Esophagus squamous epithelium (tissue), 4 donors: ENCODE measurements around the gene POU2F1.

Source experiments
- POLR2A ChIP-seq, 4 donors: fragments of 450-650 bp; IDR thresholded peaks; one replicate each; pipeline ENCODE4 v1.6.1; 2017; ENCODE audit warnings: antibody characterized with exemption in 4 of 4, mild to moderate bottlenecking in 4 of 4, moderate library complexity in 3 of 4
- TF ChIP-seq, protein P1 (sequence below), 6 experiments: fragments of 450-650 bp in 4 of 6; fragments of 200-600 bp in 2 of 6; sonication (generic) in 2 of 6; IDR thresholded peaks; one replicate each; pipeline ENCODE4 v1.5.1; 2016 to 2019; ENCODE audit warnings: antibody characterized with exemption in 6 of 6, mild to moderate bottlenecking in 4 of 6, moderate library complexity in 4 of 6

DNA sequence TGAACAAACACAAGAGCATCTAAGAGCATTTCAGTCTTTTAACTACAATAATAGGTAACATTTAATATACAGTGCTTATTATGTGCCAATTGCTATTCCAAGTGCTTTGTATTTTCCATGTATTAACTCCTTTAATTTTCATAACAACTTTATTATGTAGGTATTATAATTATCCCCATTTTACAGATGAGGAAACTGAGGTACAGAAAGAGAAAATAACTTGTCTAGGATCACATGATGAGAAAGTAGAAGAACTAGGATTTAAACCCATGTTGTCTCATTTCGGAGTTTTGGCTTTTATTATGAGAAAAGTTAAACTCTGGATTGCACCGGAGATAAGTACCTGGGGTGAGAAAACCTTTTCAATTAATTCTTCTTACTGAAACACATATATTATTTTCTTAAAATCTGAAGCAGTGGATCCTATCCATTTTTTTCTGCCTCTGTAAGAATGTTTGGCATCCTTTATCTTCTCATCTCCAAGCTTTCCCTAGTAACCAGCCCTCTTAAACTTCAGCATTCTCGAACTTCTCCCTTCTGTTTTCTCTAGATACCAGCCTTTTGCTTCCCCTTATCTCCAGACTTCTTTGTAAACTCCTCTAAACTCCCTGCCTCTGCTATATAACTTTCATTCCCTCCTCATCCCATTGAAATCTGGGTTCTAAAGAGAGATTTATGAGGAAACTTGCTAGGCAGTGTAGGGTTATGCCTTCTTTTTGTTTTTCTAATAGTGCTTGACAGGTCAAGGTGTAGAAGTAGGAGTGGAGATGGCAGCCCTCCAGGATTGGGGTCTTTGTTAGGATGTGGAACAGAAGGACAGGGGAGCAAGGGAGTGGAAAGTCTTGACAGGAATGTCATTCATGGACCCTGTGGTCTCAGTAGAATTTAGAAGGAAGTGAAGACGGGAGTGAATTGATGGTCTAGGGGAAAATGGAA, 28.3 kb downstream of the POU2F1 start:
- no peak for TF ChIP-seq POLR2A (IDR thresholded peaks at IDR 0.05)
- TF ChIP-seq, protein P1, sequence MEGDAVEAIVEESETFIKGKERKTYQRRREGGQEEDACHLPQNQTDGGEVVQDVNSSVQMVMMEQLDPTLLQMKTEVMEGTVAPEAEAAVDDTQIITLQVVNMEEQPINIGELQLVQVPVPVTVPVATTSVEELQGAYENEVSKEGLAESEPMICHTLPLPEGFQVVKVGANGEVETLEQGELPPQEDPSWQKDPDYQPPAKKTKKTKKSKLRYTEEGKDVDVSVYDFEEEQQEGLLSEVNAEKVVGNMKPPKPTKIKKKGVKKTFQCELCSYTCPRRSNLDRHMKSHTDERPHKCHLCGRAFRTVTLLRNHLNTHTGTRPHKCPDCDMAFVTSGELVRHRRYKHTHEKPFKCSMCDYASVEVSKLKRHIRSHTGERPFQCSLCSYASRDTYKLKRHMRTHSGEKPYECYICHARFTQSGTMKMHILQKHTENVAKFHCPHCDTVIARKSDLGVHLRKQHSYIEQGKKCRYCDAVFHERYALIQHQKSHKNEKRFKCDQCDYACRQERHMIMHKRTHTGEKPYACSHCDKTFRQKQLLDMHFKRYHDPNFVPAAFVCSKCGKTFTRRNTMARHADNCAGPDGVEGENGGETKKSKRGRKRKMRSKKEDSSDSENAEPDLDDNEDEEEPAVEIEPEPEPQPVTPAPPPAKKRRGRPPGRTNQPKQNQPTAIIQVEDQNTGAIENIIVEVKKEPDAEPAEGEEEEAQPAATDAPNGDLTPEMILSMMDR (IDR thresholded peaks at IDR 0.05) = no peak
